ENCODE results near the gene SYT3.

SYT3 gene

DNA sequence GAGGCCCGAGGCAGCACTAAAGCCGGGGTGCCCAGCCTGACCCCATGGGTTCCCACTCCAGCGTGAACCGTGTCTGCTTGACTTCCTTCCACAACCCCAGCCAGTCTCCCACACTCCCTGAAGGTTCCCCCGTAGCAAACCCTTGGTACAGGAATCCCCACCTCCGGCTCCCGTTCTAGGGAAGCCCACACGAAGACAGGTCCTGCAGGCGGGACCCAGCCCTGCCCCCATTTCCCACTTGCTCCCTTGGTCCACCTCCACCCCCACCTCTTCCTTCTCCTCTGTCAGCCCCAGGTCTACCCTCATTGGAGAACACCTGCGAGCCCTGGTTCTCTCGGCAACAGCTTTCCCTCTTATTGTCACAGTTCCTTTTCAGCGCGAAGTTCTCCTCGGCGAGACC, 33.4 kb upstream of the SYT3 start:
- Histone ChIP-seq H3K9me2 (replicated peaks; ENCODE audit: insufficient read depth, low read length) (no peaks in the 10 kb centered on the region), H3K36me3 (ENCODE audit: low read length) (no peaks in the 10 kb centered on the region), H3K9ac (ENCODE audit: low read length) (no peak overlapping the region), H2AFZ (ENCODE audit: low read depth, low read length, severe bottlenecking) (no peak overlapping the region), H3K27ac (ENCODE audit: low read depth, low read length) (no peak overlapping the region), H4K20me1 (ENCODE audit: low read depth, low read length) (no peaks in the 10 kb centered on the region), H3K4me3 (ENCODE audit: insufficient read depth, low read length, poor library complexity, severe bottlenecking) (no peak overlapping the region), H3K79me2 (ENCODE audit: insufficient read depth, low read length) (no peaks in the 10 kb centered on the region), H3K9me3 (ENCODE audit: insufficient read depth, low read length) (no peaks in the 10 kb centered on the region), H3K4me2 (ENCODE audit: low read depth, low read length, poor library complexity, severe bottlenecking) (no peak overlapping the region), H3F3A (ENCODE audit: insufficient read depth) (no peaks in the 10 kb centered on the region), H3K27me3 (ENCODE audit: low read length) (no peaks in the 10 kb centered on the region)
- no peak for TF ChIP-seq EZH2phosphoT487 (conservative IDR thresholded peaks at IDR 0.05; ENCODE audit: low read length)
- TF ChIP-seq, protein P1, sequence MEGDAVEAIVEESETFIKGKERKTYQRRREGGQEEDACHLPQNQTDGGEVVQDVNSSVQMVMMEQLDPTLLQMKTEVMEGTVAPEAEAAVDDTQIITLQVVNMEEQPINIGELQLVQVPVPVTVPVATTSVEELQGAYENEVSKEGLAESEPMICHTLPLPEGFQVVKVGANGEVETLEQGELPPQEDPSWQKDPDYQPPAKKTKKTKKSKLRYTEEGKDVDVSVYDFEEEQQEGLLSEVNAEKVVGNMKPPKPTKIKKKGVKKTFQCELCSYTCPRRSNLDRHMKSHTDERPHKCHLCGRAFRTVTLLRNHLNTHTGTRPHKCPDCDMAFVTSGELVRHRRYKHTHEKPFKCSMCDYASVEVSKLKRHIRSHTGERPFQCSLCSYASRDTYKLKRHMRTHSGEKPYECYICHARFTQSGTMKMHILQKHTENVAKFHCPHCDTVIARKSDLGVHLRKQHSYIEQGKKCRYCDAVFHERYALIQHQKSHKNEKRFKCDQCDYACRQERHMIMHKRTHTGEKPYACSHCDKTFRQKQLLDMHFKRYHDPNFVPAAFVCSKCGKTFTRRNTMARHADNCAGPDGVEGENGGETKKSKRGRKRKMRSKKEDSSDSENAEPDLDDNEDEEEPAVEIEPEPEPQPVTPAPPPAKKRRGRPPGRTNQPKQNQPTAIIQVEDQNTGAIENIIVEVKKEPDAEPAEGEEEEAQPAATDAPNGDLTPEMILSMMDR (IDR thresholded peaks at IDR 0.05; ENCODE audit: insufficient read depth, low read length, poor library complexity, severe bottlenecking), result no peak

DNA sequence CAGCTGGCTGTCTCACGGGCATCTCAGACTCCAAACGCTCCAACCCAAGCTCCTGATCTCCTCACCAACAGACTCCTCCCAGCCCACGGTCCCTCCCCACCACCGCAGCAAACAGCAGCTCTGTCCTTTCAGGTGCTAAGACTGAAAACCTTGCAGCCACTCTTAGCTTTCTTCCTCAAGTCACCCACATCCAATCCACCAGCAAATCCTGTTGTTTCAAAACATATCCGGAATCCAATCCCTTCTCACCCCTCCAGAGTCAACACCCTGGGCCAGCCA, 30.4 kb upstream of the SYT3 start:
- Histone ChIP-seq H3K27me3 (ENCODE audit: low read length) (no peaks in the 10 kb centered on the region), H3K9me2 (replicated peaks; ENCODE audit: insufficient read depth, low read length) (no peaks in the 10 kb centered on the region), H4K20me1 (ENCODE audit: low read depth, low read length) (no peaks in the 10 kb centered on the region), H3K9ac (ENCODE audit: low read length) (no peak overlapping the region), H3K9me3 (ENCODE audit: insufficient read depth, low read length) (no peaks in the 10 kb centered on the region), H3K4me2 (ENCODE audit: low read depth, low read length, poor library complexity, severe bottlenecking) (no peak overlapping the region), H3K4me3 (ENCODE audit: insufficient read depth, low read length, poor library complexity, severe bottlenecking) (no peak overlapping the region), H3K36me3 (ENCODE audit: low read length) (no peaks in the 10 kb centered on the region), H3K27ac (ENCODE audit: low read depth, low read length) (no peak overlapping the region), H3F3A (ENCODE audit: insufficient read depth) (no peaks in the 10 kb centered on the region), H2AFZ (ENCODE audit: low read depth, low read length, severe bottlenecking) (no peak overlapping the region), H3K79me2 (ENCODE audit: insufficient read depth, low read length) (no peaks in the 10 kb centered on the region)
- TF ChIP-seq EZH2phosphoT487 (conservative IDR thresholded peaks at IDR 0.05; ENCODE audit: low read length), result no peak
- TF ChIP-seq, protein P1 (IDR thresholded peaks at IDR 0.05; ENCODE audit: insufficient read depth, low read length, poor library complexity, severe bottlenecking), result no peak

DNA sequence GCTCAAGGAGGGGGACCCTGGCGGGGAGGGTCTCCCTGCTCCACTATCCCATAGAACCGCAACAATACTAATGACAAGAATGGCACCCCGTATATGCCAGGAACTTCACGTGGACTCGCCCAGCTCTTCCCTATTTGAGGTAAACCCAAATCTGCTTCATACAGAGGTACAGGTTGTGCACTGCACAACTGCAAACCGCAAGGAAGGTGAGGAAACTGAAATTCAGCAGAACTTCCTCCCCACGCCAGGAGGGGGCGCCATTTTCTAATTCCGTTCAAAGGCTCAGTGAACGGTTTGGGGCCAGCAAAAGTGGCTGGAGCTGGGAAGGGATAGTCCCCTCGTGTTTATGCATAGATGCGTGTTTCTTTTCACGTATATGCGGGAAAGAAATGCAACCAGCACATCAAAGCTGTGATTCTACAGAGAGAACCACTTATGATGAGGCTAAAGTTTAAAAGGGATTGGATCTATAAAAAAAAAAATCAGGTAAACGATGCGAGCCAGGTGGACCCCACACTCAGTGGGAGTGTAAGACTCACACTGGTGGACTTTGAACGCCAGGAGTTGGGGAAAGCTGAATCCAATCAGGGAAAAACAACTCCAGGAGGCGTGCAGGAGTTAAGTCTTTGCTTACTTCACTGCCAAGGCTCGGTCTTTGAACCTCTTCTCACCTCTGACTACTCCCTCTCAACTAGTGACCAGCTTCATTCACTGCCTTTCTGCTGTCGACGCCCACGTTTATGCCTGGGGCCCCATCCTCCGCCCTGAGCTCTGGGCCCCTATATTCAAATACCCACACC, 29.8 kb upstream of the SYT3 start:
- Histone ChIP-seq H4K20me1 (ENCODE audit: low read depth, low read length) (no peaks in the 10 kb centered on the region), H3K27me3 (ENCODE audit: low read length) (no peaks in the 10 kb centered on the region)

More for the DNA sequence above, 29.8 kb upstream of the SYT3 start:
- H3K4me2 ChIP-seq (ENCODE audit: low read depth, low read length, poor library complexity, severe bottlenecking), result no peak overlapping the region
- no peaks in the 10 kb centered on the region for H3F3A ChIP-seq (ENCODE audit: insufficient read depth)
- no peaks in the 10 kb centered on the region for H3K36me3 ChIP-seq (ENCODE audit: low read length)
- H3K4me3 ChIP-seq (ENCODE audit: insufficient read depth, low read length, poor library complexity, severe bottlenecking), result no peak overlapping the region
- H2AFZ ChIP-seq (ENCODE audit: low read depth, low read length, severe bottlenecking), result no peak overlapping the region
- no peak overlapping the region for H3K27ac ChIP-seq (ENCODE audit: low read depth, low read length)
- H3K9ac ChIP-seq (ENCODE audit: low read length), result no peak overlapping the region
- no peaks in the 10 kb centered on the region for H3K9me2 ChIP-seq (replicated peaks; ENCODE audit: insufficient read depth, low read length)
- H3K79me2 ChIP-seq (ENCODE audit: insufficient read depth, low read length), result no peaks in the 10 kb centered on the region
- H3K9me3 ChIP-seq (ENCODE audit: insufficient read depth, low read length), result no peaks in the 10 kb centered on the region
- TF ChIP-seq, protein P1 (IDR thresholded peaks at IDR 0.05; ENCODE audit: insufficient read depth, low read length, poor library complexity, severe bottlenecking), result peak; percentile 58
- no peak for TF ChIP-seq EZH2phosphoT487 (conservative IDR thresholded peaks at IDR 0.05; ENCODE audit: low read length)
